ENCODE results near the gene DEF6.
"Not testable (repeated sequence)": the region's sequence is repeated elsewhere in the genome, so short reads cannot be mapped to it uniquely, and the experiment has no call there.

Gene DEF6

DNA sequence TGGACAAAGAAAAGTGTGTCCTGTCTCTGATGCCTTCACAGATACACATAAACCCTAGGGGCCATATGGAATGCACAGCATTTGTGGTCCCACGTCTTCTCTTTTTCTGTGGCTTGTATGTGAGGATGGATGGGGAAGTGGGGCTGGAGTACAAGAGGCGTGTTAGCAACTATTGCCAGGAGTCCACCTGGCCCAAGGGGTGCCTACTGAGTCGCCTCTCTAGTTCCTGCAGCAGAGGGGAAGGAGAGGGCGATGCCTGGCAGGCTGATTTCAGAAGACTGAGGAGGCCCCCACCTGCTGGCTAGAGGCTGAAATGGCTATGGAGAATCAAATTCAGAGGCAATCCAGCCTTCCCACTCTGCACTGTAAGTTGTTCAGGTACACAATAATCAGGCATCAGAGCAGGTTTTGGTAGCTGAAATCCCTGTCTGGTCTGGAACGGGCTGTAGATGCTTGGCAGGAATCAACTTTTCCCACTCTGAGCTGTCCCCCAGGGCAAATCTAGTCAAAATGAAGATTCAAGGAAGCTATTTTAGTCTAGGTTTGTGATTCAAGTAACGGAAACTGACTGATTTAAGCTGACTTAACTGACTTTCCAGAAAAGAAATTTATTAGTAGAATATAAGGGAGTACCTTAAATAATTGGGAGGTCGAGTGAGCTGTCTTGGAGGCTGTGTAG, 29.9 kb downstream of the DEF6 start:
- TF ChIP-seq, protein P1, sequence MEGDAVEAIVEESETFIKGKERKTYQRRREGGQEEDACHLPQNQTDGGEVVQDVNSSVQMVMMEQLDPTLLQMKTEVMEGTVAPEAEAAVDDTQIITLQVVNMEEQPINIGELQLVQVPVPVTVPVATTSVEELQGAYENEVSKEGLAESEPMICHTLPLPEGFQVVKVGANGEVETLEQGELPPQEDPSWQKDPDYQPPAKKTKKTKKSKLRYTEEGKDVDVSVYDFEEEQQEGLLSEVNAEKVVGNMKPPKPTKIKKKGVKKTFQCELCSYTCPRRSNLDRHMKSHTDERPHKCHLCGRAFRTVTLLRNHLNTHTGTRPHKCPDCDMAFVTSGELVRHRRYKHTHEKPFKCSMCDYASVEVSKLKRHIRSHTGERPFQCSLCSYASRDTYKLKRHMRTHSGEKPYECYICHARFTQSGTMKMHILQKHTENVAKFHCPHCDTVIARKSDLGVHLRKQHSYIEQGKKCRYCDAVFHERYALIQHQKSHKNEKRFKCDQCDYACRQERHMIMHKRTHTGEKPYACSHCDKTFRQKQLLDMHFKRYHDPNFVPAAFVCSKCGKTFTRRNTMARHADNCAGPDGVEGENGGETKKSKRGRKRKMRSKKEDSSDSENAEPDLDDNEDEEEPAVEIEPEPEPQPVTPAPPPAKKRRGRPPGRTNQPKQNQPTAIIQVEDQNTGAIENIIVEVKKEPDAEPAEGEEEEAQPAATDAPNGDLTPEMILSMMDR (IDR thresholded peaks at IDR 0.05; ENCODE audit: insufficient read depth, low read length, poor library complexity, severe bottlenecking) = peak; percentile 81
- DNase-seq (ENCODE audit: extremely low read depth, insufficient read length) = peak; percentile 28
- Histone ChIP-seq H3K27me3 (replicated peaks; ENCODE audit: control insufficient read depth, insufficient read depth, low read length) (no peaks in the 10 kb centered on the region), H3K36me3 (ENCODE audit: control insufficient read depth, insufficient read depth, low read length) (peaks cover 2% of the 10 kb centered on the region), H3K4me3 (replicated peaks; ENCODE audit: low read depth, low read length) (no peak overlapping the region)

GRCh38 chr6:35328108-35328723, 30.6 kb downstream of the DEF6 start:
- Histone ChIP-seq H3K27me3 (replicated peaks; ENCODE audit: control insufficient read depth, insufficient read depth, low read length) (no peaks in the 10 kb centered on the region), H3K36me3 (ENCODE audit: control insufficient read depth, insufficient read depth, low read length) (peaks cover 2% of the 10 kb centered on the region), H3K4me3 (replicated peaks; ENCODE audit: low read depth, low read length) (no peak overlapping the region)
- no peak for DNase-seq (ENCODE audit: extremely low read depth, insufficient read length)
- TF ChIP-seq, protein P1 (IDR thresholded peaks at IDR 0.05; ENCODE audit: insufficient read depth, low read length, poor library complexity, severe bottlenecking) = no peak

DNA sequence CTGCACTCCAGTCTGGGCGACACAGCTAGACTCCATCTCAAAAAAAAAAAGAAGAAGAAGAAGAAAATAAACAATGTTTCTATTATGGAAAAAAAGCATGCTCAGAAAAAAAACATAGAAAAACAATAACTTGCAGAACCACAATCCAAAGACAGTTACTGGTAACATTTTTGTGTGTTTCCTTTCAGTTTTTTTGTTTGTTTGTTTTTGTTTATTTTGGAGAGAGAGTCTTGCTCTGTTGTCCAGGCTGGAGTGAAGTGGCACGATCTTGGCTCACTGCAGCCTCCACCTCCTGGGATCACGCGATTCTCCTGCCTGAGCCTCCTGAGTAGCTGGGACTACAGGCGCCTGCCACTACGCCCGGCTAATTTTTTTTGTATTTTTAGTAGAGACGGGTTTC, 31.3 kb downstream of the DEF6 start:
- DNase-seq (ENCODE audit: extremely low read depth, insufficient read length); H3K27me3 ChIP-seq (replicated peaks; ENCODE audit: control insufficient read depth, insufficient read depth, low read length); H3K36me3 ChIP-seq (ENCODE audit: control insufficient read depth, insufficient read depth, low read length); H3K4me3 ChIP-seq (replicated peaks; ENCODE audit: low read depth, low read length): not testable (repeated sequence)

DNA sequence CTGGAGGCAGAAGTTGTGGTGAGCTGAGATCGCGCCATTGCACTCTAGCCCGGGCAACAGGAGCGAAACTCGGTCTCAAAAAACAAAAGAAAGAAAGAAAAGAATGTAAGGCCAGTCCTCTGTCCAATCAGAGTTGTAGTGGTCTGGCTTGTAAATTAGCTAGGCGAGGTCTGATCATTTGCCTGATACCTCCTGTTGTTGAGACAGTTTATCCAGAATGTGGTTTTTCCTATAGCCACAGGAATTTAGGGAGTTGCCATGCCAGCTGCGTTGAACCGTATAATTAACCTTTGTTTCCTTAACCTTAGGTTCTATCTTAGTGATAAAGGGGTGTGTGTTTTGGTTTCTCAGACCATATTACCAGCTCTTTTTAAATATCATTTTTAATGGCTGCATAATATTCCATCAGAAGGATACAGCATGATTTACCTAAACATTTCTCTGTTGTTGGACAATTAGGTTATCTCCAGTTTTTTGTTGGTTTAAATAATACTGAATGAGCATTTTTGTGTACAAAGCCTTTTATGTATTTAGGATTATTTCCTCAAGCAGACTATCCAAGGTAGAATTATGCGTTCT, 33.0 kb downstream of the DEF6 start:
- Histone ChIP-seq H3K4me3 (replicated peaks; ENCODE audit: low read depth, low read length) (no peak overlapping the region), H3K27me3 (replicated peaks; ENCODE audit: control insufficient read depth, insufficient read depth, low read length) (no peaks in the 10 kb centered on the region), H3K36me3 (ENCODE audit: control insufficient read depth, insufficient read depth, low read length) (no peaks in the 10 kb centered on the region)
- DNase-seq (ENCODE audit: extremely low read depth, insufficient read length) = no peak
- TF ChIP-seq, protein P1 (IDR thresholded peaks at IDR 0.05; ENCODE audit: insufficient read depth, low read length, poor library complexity, severe bottlenecking) = no peak

DNA sequence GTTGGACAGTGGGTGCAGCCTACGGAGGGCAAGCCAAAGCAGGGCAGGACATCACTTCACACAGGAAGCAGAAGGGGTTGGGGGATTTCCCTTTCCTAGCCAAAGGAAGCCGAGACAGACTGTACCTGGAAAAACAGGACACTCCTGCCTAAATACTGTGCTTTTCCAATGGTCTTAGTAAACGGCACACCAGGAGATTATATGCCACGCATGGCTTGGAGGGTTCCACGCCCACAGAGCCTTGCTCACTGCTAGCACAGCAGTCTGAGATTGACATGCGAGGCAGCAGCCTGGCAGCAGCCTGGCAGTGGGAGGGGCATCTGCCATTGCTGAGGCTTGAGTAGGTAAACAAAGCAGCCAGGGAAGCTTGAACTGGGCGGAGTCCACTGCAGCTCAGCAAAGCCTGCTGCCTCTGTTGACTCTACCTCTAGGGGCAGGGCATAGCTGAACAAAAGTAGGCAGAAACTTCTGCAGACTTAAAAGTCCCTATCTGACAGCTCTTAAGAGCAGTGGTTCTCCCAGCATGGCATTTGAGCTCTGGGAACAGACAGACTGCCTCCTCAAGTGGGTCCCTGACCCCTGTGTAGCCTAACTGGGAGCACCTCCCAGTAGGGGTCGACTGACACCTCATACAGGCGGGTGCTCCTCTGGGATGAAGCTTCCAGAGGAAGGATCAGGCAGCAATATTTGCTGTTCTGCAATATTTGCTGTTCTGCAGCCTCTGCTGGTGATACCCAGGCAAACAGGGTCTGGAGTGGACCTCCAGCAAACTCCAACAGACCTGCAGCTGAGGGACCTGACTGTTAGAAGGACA, 34.7 kb downstream of the DEF6 start:
- not testable (repeated sequence) for H3K4me3 ChIP-seq (replicated peaks; ENCODE audit: low read depth, low read length); DNase-seq (ENCODE audit: extremely low read depth, insufficient read length); H3K27me3 ChIP-seq (replicated peaks; ENCODE audit: control insufficient read depth, insufficient read depth, low read length); H3K36me3 ChIP-seq (ENCODE audit: control insufficient read depth, insufficient read depth, low read length)
- TF ChIP-seq, protein P1 (IDR thresholded peaks at IDR 0.05; ENCODE audit: insufficient read depth, low read length, poor library complexity, severe bottlenecking) = peak; percentile 5

GRCh38 chr6:35341557-35341956, 43.9 kb downstream of the DEF6 start:
- peaks cover 3% of the 10 kb centered on the region for H3K36me3 ChIP-seq (ENCODE audit: control insufficient read depth, insufficient read depth, low read length)
- DNase-seq (ENCODE audit: extremely low read depth, insufficient read length) = no peak
- TF ChIP-seq, protein P1 (IDR thresholded peaks at IDR 0.05; ENCODE audit: insufficient read depth, low read length, poor library complexity, severe bottlenecking) = no peak
- no peak overlapping the region for H3K4me3 ChIP-seq (replicated peaks; ENCODE audit: low read depth, low read length)
- no peaks in the 10 kb centered on the region for H3K27me3 ChIP-seq (replicated peaks; ENCODE audit: control insufficient read depth, insufficient read depth, low read length)

All from GM06990 (cell line).